HS-5 (cell line): ENCODE measurements around the gene STOML2.
A peak's percentile ranks its signal among the peaks of the same experiment; 100 is the strongest.

Source experiments
- DNase-seq: peaks from one replicate; pipeline ENCODE4 v3.0.0-alpha.2; 2012; ENCODE audit warnings: low read depth

STOML2 gene

GRCh38 chr9:35107297-35108290 lies 4.7 kb upstream of the STOML2 start:
- no peak for DNase-seq

GRCh38 chr9:35106343-35106730 lies 3.4 kb upstream of the STOML2 start:
- no peak for DNase-seq

GRCh38 chr9:35105571-35106342 lies 2.8 kb upstream of the STOML2 start:
- DNase-seq, result no peak

GRCh38 chr9:35105126-35105525 lies 2.2 kb upstream of the STOML2 start:
- DNase-seq, result no peak

GRCh38 chr9:35104586-35104985 lies 1.7 kb upstream of the STOML2 start:
- DNase-seq, result no peak

- no peak for DNase-seq
Measured at GRCh38 chr9:35103660-35104191, 795 bp upstream of the STOML2 start.

- DNase-seq, result no peak
Measured at GRCh38 chr9:35102465-35102768, 514 bp downstream of the STOML2 start.

- DNase-seq, result no peak
Measured at GRCh38 chr9:35097573-35097972, 5.4 kb downstream of the STOML2 start.

- no peak for DNase-seq
Measured at GRCh38 chr9:35096035-35096849, 6.7 kb downstream of the STOML2 start, which contains the start of gene PIGO. PIGO (minus strand) TSS chr9:35096591; CDS start chr9:35095565, 1,026 bp downstream.

- DNase-seq, result no peak
Measured at GRCh38 chr9:35091536-35091935, 11.4 kb downstream of the STOML2 start.

GRCh38 chr9:35089434-35089833 lies 13.5 kb downstream of the STOML2 start:
- no peak for DNase-seq

GRCh38 chr9:35085078-35085477 lies 17.9 kb downstream of the STOML2 start:
- no peak for DNase-seq

GRCh38 chr9:35079426-35080341 lies 23.2 kb downstream of the STOML2 start, which contains the start of gene FANCG:
FANCG (minus strand) TSS chr9:35079942; CDS start chr9:35079524, 418 bp downstream.
- peak; percentile 74 for DNase-seq

GRCh38 chr9:35079041-35079425 lies 23.9 kb downstream of the STOML2 start:
- DNase-seq, result no peak

- no peak for DNase-seq
Measured at GRCh38 chr9:35078066-35078465, 24.9 kb downstream of the STOML2 start.

GRCh38 chr9:35076848-35077247 lies 26.1 kb downstream of the STOML2 start:
- DNase-seq, result no peak

- no peak for DNase-seq
Measured at GRCh38 chr9:35075358-35075757, 27.6 kb downstream of the STOML2 start.

- DNase-seq, result no peak
Measured at GRCh38 chr9:35074791-35075190, 28.1 kb downstream of the STOML2 start.

- no peak for DNase-seq
Measured at GRCh38 chr9:35074141-35074540, 28.8 kb downstream of the STOML2 start.

GRCh38 chr9:35073279-35073612 lies 29.7 kb downstream of the STOML2 start:
- DNase-seq, result no peak
